HT-29 (cell line): ENCODE results near the gene RNU5B-1. TPM values are rescaled to one million over a fixed set of nuclear protein-coding genes. Genes with fewer than 3 reads are reported as not detected.

Source experiments
- DNase-seq: peaks from one replicate; pipeline ENCODE4 v3.0.0-alpha.2; 2015; ENCODE audit warnings: low spot score
- total RNA-seq: library from RNA; depleted of rRNA; stranded (reverse); fragments of >200 nt; shearing (Covaris generic); gene quantifications from 2 replicates; pipeline ENCODE4 v1.2.3, GENCODE V29; 2014

Gene RNU5B-1
- total RNA-seq, 1 experiment from 2014 or later = not detected

GRCh38 chr15:65328506-65329287, 24.2 kb downstream of the RNU5B-1 start:
- no peak for DNase-seq

- DNase-seq = no peak
Observed at GRCh38 chr15:65329288-65329983, 25.0 kb downstream of the RNU5B-1 start.

GRCh38 chr15:65329984-65330735, 25.7 kb downstream of the RNU5B-1 start:
- DNase-seq = no peak

GRCh38 chr15:65330934-65331645, 26.6 kb downstream of the RNU5B-1 start:
- no peak for DNase-seq

- no peak for DNase-seq
Observed at GRCh38 chr15:65331811-65332210, 27.3 kb downstream of the RNU5B-1 start.

GRCh38 chr15:65332391-65333147, 28.1 kb downstream of the RNU5B-1 start:
- no peak for DNase-seq

GRCh38 chr15:65333148-65333820, 28.8 kb downstream of the RNU5B-1 start:
- DNase-seq = no peak

- no peak for DNase-seq
Observed at GRCh38 chr15:65333856-65334255, 29.4 kb downstream of the RNU5B-1 start.

- no peak for DNase-seq
Observed at GRCh38 chr15:65334586-65335231, 30.2 kb downstream of the RNU5B-1 start.

- DNase-seq = no peak
Observed at GRCh38 chr15:65335278-65336055, 31.0 kb downstream of the RNU5B-1 start.

GRCh38 chr15:65336493-65337435, 32.3 kb downstream of the RNU5B-1 start:
- no peak for DNase-seq

GRCh38 chr15:65337436-65338070, 33.1 kb downstream of the RNU5B-1 start:
- no peak for DNase-seq

GRCh38 chr15:65338366-65338765, 33.9 kb downstream of the RNU5B-1 start:
- DNase-seq = no peak

- DNase-seq = no peak
Observed at GRCh38 chr15:65338823-65339222, 34.3 kb downstream of the RNU5B-1 start.

GRCh38 chr15:65339416-65339815, 34.9 kb downstream of the RNU5B-1 start:
- DNase-seq = no peak

GRCh38 chr15:65339920-65340319, 35.4 kb downstream of the RNU5B-1 start:
- peak; percentile 47 for DNase-seq

- DNase-seq = no peak
Observed at GRCh38 chr15:65342493-65342892, 38.0 kb downstream of the RNU5B-1 start.
